Right lobe of liver (tissue), 6 donors: ENCODE measurements around the gene NPAS4. TPM values are rescaled to one million over a fixed set of nuclear protein-coding genes. Genes with fewer than 3 reads are reported as not detected.
"Not testable (repeated sequence)": the region's sequence is repeated elsewhere in the genome, so short reads cannot be mapped to it uniquely, and the experiment has no call there.

Experiments used
- ATAC-seq, 4 donors: fragments of 200-7000 bp; cut with Tn5 transposase; one replicate each; pipeline ENCODE4 v1.9.1; 2020; ENCODE audit warnings: mild to moderate bottlenecking in 4 of 4, moderate library complexity in 4 of 4
- DNase-seq, 3 donors: peaks; one replicate each; pipeline ENCODE4 v3.0.0-alpha.2; 2020
- H3K27ac ChIP-seq, 3 donors: fragments of 200-600 bp; one replicate each; pipeline ENCODE4 v1.8.0; 2022
- H3K27me3 ChIP-seq, 2 donors: fragments of 200-600 bp; one replicate each; pipeline ENCODE4 v1.8.0; 2022
- H3K36me3 ChIP-seq, 4 donors: fragments of 200-600 bp; sonication (generic) in 1 of 4; one replicate each; pipeline versions ENCODE4 v1.5.1 to v1.8.0; 2017 to 2022; ENCODE audit warnings: control low read depth in 1 of 4
- H3K4me1 ChIP-seq, 4 donors: fragments of 200-600 bp; sonication (generic) in 1 of 4; one replicate each; pipeline versions ENCODE4 v1.5.1 to v1.8.0; 2017 to 2022; ENCODE audit warnings: control low read depth in 1 of 4
- H3K4me3 ChIP-seq, 3 donors: fragments of 200-600 bp; one replicate each; pipeline ENCODE4 v1.8.0; 2022
- H3K9me3 ChIP-seq, 4 donors: fragments of 200-600 bp; sonication (generic) in 1 of 4; one replicate each; pipeline versions ENCODE4 v1.5.1 to v1.8.0; 2017 to 2022; ENCODE audit warnings: control low read depth in 1 of 4
- CTCF ChIP-seq, 4 donors: fragments of 200-600 bp in 3 of 4; fragments of 450-650 bp in 1 of 4; IDR thresholded peaks; one replicate each; pipeline versions ENCODE4 v1.5.1 to v1.8.0; 2016 to 2022; ENCODE audit warnings: antibody characterized with exemption in 4 of 4, mild to moderate bottlenecking in 2 of 4
- POLR2A ChIP-seq: fragments of 450-650 bp; IDR thresholded peaks from one replicate; pipeline ENCODE4 v1.6.1; 2017; ENCODE audit warnings: antibody characterized with exemption, mild to moderate bottlenecking
- WGBS: methylation state at CpG from one replicate; pipeline ENCODE4 v1.1.6; 2018; ENCODE audit warnings: low coverage, low lambda C conversion rate; ENCODE audit not compliant: insufficient coverage; ENCODE audit errors: missing lambda C conversion rate; 5-methylcytosine and 5-hydroxymethylcytosine counted together
- intact Hi-C, 2 donors: fragments of 100-400 bp; cut with DNase I; formaldehyde crosslinking; loops; one replicate each; pipeline versions ENCODE4 v1.11.2 to v1.14.1; 2022
- long read RNA-seq: library from polyadenylated mRNA; unstranded; transcript quantifications from one replicate; pipeline ENCODE4 v2.0.0, GENCODE V29; 2019
- total RNA-seq, 6 experiments: library from RNA; depleted of rRNA in 2 of 6; stranded (reverse); fragments of >200 nt in 2 of 6; fragmentation: NEBNext Ultra II Directional in 3 of 6; extraction: Animal tissue kit (Norgen Biotek cat#: 25700) in 3 of 6; gene quantifications; one replicate each; pipeline versions ENCODE4 v1.1.0 to v1.2.4, GENCODE V29; 2016 to 2023
- donor health status: DM: no; HTN: yes; CAD: no.
- donor health status: DM: no; HTN: no; CAD: no.
- donor health status: DM: no; HTN: no; CAD: no.
- donor health status: DM: no; HTN: yes; CAD: no.
- donor health status: DM: no; HTN: yes; CAD: no.

Gene NPAS4
- not detected for total RNA-seq
- long read RNA-seq = 0 reads

- TF ChIP-seq POLR2A (no peak), CTCF (IDR thresholded peaks at IDR 0.05) (no peak)
- Histone ChIP-seq H3K4me3 (no peak within 1 kb of the TSS), H3K9me3 (no peaks in the 10 kb centered on the region), H3K36me3 (no peaks in the 10 kb centered on the region), H3K27ac (no peak within 1 kb of the TSS), H3K27me3 (no peaks in the 10 kb centered on the region), H3K4me1 (no peaks in the 10 kb centered on the region)
- 3% methylated on average over 15 of the region's 71 CpGs for whole genome bisulfite sequencing
- no peak for ATAC-seq
- no peak for DNase-seq
- intact Hi-C loops = no loop called here
Measured at GRCh38 chr11:66420671-66421476, at the start of gene NPAS4. TSS of gene NPAS4 (plus strand) at chr11:66421035. CDS start at chr11:66421180, 145 bp downstream.

DNA sequence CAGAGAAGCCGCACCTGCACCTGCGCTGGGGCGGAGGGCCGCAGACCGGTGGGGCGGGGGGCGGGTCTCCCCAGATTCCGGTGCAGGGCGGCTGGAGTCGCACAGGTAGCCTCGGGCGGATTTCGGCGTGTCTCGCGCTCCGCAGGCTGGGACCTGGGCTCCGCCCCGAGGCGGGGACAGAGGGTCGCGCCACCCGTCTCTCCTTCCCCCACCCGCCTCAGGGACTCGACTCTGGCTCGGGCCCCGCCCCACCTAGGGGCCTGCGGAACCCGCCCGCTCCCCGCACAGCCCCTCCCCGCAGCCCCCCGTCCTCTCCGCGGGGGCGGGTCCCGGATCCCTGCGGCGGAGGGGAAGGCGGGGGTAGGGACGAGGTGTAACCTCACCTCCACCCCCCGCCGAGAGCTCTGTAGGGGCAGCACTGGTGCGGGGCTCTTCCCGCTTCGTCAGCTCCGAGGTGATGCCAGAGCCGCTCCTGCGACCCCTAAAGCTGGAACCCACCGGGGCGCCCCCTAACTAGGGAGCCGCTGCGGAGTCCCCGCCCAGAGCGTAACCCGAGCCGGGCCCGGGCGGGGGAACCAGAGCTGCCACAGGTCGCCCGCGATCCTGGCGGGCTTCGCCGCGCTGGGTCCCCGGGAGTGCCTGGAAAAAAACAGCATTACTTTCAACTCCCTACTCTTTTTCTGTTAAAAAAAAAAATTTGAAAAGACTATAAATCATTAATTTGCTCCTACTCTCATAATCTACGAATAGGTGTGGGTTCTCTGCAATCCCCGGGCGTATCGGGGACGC, 49.0 kb upstream of the NPAS4 start, which contains the start of gene SLC29A2:
Gene SLC29A2, minus strand, starts transcription at position 134 of the 789 bp plus-strand sequence. CDS start 169 bp downstream, outside the sequence.
- DNase-seq (peak in 2 of 3 donors; percentile 57 to 69), ATAC-seq (peak; percentile 65 to 73 (median 68))
- Histone ChIP-seq H3K27me3 (no peaks in the 10 kb centered on the region), H3K4me3 (peak within 1 kb of the TSS; percentile 52 to 67 (median 58)), H3K27ac (peak within 1 kb of the TSS; percentile 8 to 16 (median 14)), H3K36me3 (no peaks in the 10 kb centered on the region), H3K4me1 (no peaks in the 10 kb centered on the region), H3K9me3 (no peaks in the 10 kb centered on the region)
- 0% methylated on average over 16 of the region's 72 CpGs for WGBS
- TF ChIP-seq CTCF (IDR thresholded peaks at IDR 0.05) (no peak), POLR2A (peak; percentile 22)
- intact Hi-C loops = no loop called here

- DNase-seq (no peak), ATAC-seq (no peak)
- 81% methylated on average over 5 of the region's 5 CpGs for WGBS
- Histone ChIP-seq H3K4me1 (no peaks in the 10 kb centered on the region), H3K4me3 (no peak overlapping the region), H3K27ac (no peak overlapping the region), H3K36me3 (no peaks in the 10 kb centered on the region), H3K9me3 (no peaks in the 10 kb centered on the region), H3K27me3 (no peaks in the 10 kb centered on the region)
- TF ChIP-seq CTCF (IDR thresholded peaks at IDR 0.05) (no peak), POLR2A (no peak)
- intact Hi-C loops = no loop called here
Measured at GRCh38 chr11:66373265-66373664, 47.6 kb upstream of the NPAS4 start.

- intact Hi-C loops, DNase-seq, H3K27ac ChIP-seq, H3K4me1 ChIP-seq, H3K36me3 ChIP-seq, H3K9me3 ChIP-seq, H3K27me3 ChIP-seq, H3K4me3 ChIP-seq, ATAC-seq: not testable (repeated sequence)
- WGBS = 65% methylated on average over 7 of the region's 9 CpGs
Measured at GRCh38 chr11:66373690-66374287, 47.0 kb upstream of the NPAS4 start.

DNA sequence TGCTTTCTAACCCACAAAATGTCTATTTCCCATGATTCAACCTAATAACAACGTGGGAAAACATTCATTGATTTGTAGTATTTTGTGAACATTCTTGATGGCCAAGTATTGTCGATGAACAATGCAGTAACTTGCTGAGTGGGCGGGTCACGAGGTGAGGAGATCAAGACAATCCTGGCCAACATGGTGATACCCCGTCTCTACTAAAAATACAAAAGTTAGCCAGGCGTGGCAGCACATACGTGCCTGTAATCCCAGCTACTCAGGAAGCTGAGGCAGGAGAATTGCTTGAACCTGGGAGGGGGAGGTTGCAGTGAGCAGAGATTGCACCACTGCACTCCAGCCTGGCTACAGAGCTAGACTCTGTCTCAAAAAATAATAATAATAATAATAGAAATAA, 40.6 kb upstream of the NPAS4 start:
- H3K27ac ChIP-seq, H3K9me3 ChIP-seq, H3K4me1 ChIP-seq, H3K36me3 ChIP-seq, DNase-seq, H3K27me3 ChIP-seq, ATAC-seq, H3K4me3 ChIP-seq: not testable (repeated sequence)
- intact Hi-C loops = loop anchor here in 1 of 2 donors (10.0 kb wide), 1 partner anchor 85 kb away; the partner anchor contains the start of gene TMEM151A
- 19% methylated on average over 7 of the region's 7 CpGs for WGBS

DNA sequence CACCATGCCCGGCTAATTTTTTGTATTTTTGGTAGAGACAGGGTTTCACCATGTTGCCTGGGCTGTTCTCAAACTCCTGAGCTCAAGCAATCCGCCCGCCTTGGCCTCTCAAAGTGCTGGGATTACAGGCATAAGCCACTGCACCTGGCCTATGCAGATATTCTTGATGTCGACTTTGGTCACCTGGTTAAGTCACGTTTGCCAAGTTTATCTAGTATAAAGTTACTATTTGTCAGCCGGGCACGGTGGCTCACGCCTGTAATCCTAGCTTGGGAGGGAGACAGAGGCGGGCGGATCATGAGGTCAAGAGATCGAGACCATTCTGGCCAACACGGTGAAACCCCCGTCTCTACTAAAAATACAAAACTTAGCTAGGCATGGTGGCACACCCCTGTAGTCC, 36.5 kb upstream of the NPAS4 start:
- WGBS = 68% methylated on average over 9 of the region's 13 CpGs
- H3K9me3 ChIP-seq, ATAC-seq, H3K27me3 ChIP-seq, H3K36me3 ChIP-seq, H3K4me1 ChIP-seq, H3K4me3 ChIP-seq, H3K27ac ChIP-seq, DNase-seq: not testable (repeated sequence)
- intact Hi-C loops = loop anchor here in 1 of 2 donors (10.0 kb wide), 1 partner anchor 90 kb away; the partner anchor contains the start of gene TMEM151A
